Testis (tissue), 2 donors: ENCODE measurements around the gene TNN.

Source experiments
- POLR2A ChIP-seq: fragments of 450-650 bp; IDR thresholded peaks from one replicate; pipeline ENCODE4 v1.6.1; 2017; ENCODE audit warnings: antibody characterized with exemption, mild to moderate bottlenecking, moderate library complexity
- TF ChIP-seq, protein P1 (sequence below), 3 experiments: fragments of 450-650 bp in 2 of 3; fragments of 200-600 bp in 1 of 3; sonication (generic) in 1 of 3; IDR thresholded peaks; one replicate each; pipeline ENCODE4 v1.5.1; 2016 to 2019; ENCODE audit warnings: antibody characterized with exemption in 3 of 3, mild to moderate bottlenecking in 2 of 3, moderate library complexity in 1 of 3

DNA sequence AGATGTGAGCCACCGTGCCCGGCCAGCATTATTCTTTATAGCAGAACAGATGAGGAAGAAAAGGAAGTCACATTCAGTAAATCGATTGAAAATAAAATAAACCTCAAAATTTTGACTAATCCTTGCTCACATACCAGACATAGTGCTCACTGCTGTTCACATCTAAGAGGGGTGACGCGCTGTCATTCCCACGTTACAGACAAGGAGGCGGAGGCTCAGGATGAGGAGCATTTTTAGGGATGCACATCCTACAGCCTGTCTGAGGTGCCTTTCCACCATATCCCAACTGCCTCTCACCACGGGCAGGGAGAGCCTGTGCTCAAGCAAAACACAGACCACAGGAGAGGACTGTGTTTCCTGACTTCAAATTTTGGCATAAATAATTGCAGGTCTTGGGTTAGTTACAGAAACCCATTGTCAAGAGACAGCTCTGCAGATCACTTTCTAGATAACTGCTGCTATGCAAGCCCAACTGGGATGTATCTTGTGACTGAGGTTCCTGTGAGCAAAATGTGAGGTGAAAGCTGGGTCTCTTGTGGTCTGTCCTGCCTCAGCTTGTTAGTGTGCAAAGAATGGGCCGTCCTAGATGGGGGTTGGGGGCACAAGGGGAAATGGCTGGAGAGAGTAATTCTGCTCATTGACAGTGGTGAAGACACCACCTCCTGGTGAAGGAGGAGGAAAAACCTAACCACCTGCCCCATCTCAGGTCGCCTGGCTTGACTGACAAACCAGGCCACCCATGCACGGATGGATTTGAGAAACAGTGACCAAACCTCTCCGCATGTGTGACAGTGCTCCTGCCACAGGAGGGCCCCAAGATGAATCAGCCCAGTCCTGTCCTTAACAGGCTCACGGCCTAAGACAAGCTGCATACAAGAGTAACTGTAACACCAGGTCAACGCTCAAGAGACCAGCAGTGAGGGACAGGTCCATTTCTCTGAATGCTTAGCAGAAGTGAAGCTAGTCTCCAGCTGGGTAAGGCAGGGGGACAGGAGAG is 8.2 kb downstream of the TNN start:
- TF ChIP-seq, protein P1, sequence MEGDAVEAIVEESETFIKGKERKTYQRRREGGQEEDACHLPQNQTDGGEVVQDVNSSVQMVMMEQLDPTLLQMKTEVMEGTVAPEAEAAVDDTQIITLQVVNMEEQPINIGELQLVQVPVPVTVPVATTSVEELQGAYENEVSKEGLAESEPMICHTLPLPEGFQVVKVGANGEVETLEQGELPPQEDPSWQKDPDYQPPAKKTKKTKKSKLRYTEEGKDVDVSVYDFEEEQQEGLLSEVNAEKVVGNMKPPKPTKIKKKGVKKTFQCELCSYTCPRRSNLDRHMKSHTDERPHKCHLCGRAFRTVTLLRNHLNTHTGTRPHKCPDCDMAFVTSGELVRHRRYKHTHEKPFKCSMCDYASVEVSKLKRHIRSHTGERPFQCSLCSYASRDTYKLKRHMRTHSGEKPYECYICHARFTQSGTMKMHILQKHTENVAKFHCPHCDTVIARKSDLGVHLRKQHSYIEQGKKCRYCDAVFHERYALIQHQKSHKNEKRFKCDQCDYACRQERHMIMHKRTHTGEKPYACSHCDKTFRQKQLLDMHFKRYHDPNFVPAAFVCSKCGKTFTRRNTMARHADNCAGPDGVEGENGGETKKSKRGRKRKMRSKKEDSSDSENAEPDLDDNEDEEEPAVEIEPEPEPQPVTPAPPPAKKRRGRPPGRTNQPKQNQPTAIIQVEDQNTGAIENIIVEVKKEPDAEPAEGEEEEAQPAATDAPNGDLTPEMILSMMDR (IDR thresholded peaks at IDR 0.05): no peak
- TF ChIP-seq POLR2A: no peak
